ENCODE measurements around the gene CD68. TPM values are rescaled to one million over a fixed set of nuclear protein-coding genes. Genes with fewer than 3 reads are reported as not detected.
A peak's percentile ranks its signal among the peaks of the same experiment; 100 is the strongest.

Gene CD68
- total RNA-seq, 6 experiments from 2014 or later = 46.6 to 71.7 (median 68.5) TPM

DNA sequence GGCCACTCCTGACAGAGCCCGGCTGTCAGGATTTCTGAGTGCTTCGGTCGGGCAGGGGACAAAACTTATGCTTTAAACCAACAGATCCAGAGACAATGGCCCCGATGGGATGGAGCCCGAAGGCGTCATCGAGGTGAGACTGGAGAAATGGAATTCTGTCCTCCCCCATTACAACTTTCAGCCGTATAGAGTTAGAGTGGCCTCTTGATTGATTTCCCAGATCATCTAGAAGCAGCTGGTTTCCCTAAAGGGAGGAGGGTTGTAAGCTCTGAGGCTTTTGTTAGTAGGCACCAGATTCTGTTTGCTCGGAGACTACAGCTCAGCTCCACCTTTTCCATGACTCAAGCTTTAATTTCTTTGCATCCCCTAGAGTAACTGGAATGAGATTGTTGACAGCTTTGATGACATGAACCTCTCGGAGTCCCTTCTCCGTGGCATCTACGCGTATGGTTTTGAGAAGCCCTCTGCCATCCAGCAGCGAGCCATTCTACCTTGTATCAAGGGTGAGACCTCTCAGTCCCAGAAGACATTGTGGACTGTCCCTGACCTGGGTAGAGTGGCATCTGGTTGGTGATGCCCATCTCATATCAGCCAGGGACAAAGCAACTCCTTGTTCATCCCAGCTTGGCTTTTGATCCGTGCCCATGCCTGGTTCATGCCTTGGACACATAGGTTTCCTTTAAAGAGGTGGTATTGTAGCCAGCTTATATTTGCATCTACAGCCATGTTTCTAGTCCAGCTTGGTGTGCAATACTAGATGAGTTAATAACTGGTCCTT lies 5.1 kb upstream of the CD68 start:
- H3K4me3 Mint-ChIP-seq = peak overlapping the region; percentile 94
- peaks cover 83% of the 10 kb centered on the region for H3K36me3 Mint-ChIP-seq (ENCODE audit: low read depth)
- peak overlapping the region; percentile 97 for H3K27ac Mint-ChIP-seq

GRCh38 chr17:7575481-7575883 lies 4.0 kb upstream of the CD68 start:
- no peak for DNase-seq
- Mint-ChIP-seq H3K27ac (peak overlapping the region; percentile 97), H3K36me3 (ENCODE audit: low read depth) (peaks cover 78% of the 10 kb centered on the region)

More for the DNA sequence above, 5.1 kb upstream of the CD68 start:
- no peak for DNase-seq
- Mint-ChIP-seq H3K9me3 (peaks cover 9% of the 10 kb centered on the region), H3K27me3 (ENCODE audit: insufficient read depth) (peaks cover 59% of the 10 kb centered on the region), H3K4me1 (ENCODE audit: low read depth) (peaks cover 71% of the 10 kb centered on the region)
- TF ChIP-seq CTCF (IDR thresholded peaks at IDR 0.05) = no peak

DNA sequence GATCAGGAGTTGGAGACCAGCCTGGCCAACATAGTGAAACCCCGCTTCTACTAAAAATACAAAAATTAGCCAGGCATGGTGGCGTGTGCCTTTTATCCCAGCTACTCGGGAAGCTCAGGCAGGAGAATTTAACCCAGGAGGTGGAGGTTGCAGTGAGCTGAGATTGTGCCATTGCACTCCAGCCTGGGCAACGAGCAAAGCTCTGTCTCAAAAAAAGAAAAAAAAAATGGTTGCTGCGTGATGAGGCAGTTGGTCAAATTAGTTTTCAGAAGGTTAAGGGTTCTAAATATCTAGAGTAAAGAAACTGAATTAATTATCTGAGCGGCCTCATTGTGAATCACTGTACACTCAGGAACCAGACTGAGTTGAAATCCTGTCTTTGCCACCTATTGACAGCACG lies 3.5 kb upstream of the CD68 start:
- Mint-ChIP-seq H3K27ac (peak overlapping the region; percentile 97), H3K4me3 (peak overlapping the region; percentile 94), H3K36me3 (ENCODE audit: low read depth) (peaks cover 79% of the 10 kb centered on the region), H3K4me1 (ENCODE audit: low read depth) (peaks cover 84% of the 10 kb centered on the region), H3K9me3 (peaks cover 15% of the 10 kb centered on the region), H3K27me3 (ENCODE audit: insufficient read depth) (peaks cover 71% of the 10 kb centered on the region)
- no peak for TF ChIP-seq CTCF (IDR thresholded peaks at IDR 0.05)
- DNase-seq = no peak

More at GRCh38 chr17:7575481-7575883, 4.0 kb upstream of the CD68 start:
- peaks cover 70% of the 10 kb centered on the region for H3K27me3 Mint-ChIP-seq (ENCODE audit: insufficient read depth)
- peaks cover 82% of the 10 kb centered on the region for H3K4me1 Mint-ChIP-seq (ENCODE audit: low read depth)
- peaks cover 15% of the 10 kb centered on the region for H3K9me3 Mint-ChIP-seq
- H3K4me3 Mint-ChIP-seq = peak overlapping the region; percentile 94
- TF ChIP-seq CTCF (IDR thresholded peaks at IDR 0.05) = no peak

DNA sequence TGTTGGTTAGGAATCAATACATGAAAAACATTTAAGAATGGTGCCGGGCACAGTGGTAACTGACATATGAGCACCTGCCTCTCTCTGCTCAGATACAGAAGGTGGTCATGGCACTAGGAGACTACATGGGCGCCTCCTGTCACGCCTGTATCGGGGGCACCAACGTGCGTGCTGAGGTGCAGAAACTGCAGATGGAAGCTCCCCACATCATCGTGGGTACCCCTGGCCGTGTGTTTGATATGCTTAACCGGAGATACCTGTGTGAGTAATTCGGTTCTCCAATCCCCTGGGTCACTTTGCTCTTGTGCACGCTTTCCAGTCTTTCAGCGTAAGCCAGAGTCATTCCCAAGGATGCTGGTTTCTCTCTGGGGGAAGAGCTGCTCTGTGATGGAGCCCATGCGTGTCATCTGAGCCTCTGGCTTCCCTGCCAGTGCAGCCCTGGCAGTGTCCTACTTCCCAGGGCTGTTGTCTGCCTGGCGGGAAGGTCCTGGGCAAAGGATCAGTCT lies 3.0 kb upstream of the CD68 start:
- Mint-ChIP-seq H3K9me3 (peaks cover 15% of the 10 kb centered on the region), H3K36me3 (ENCODE audit: low read depth) (peaks cover 77% of the 10 kb centered on the region), H3K4me1 (ENCODE audit: low read depth) (peaks cover 84% of the 10 kb centered on the region), H3K4me3 (peak overlapping the region; percentile 94), H3K27me3 (ENCODE audit: insufficient read depth) (peaks cover 71% of the 10 kb centered on the region), H3K27ac (peak overlapping the region; percentile 97)
- DNase-seq = no peak
- TF ChIP-seq CTCF (IDR thresholded peaks at IDR 0.05) = no peak

DNA sequence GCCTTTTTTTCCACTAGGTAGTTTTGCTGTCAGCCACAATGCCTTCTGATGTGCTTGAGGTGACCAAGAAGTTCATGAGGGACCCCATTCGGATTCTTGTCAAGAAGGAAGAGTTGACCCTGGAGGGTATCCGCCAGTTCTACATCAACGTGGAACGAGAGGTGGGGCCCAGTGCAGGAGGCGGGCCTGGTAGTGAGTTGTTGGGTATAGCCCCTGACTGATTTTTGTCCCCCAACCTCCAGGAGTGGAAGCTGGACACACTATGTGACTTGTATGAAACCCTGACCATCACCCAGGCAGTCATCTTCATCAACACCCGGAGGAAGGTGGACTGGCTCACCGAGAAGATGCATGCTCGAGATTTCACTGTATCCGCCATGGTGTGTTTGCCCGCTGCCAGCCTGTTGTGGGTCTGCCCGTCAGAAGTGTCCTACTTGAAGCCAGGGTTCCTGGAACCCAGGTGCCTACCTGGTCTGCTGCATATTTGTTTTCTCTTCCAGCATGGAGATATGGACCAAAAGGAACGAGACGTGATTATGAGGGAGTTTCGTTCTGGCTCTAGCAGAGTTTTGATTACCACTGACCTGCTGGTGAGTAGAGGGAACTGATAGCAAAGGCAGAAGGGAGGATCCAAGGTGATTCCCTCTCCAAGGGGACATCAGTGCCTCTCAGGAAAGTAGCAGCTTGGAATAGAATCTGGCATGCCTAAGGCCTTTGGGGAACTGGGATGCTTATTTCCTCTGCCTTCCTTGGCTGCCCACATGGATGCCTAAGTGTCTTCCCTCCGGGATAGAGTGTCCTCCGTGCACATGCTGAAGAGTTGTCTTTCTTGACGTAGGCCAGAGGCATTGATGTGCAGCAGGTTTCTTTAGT lies 1.9 kb upstream of the CD68 start:
- H3K4me3 Mint-ChIP-seq = peak overlapping the region; percentile 71
- peaks cover 74% of the 10 kb centered on the region for H3K36me3 Mint-ChIP-seq (ENCODE audit: low read depth)
- peaks cover 83% of the 10 kb centered on the region for H3K4me1 Mint-ChIP-seq (ENCODE audit: low read depth)
- H3K27me3 Mint-ChIP-seq (ENCODE audit: insufficient read depth) = peaks cover 70% of the 10 kb centered on the region
- peak overlapping the region; percentile 97 for H3K27ac Mint-ChIP-seq
- peaks cover 14% of the 10 kb centered on the region for H3K9me3 Mint-ChIP-seq
- TF ChIP-seq CTCF (IDR thresholded peaks at IDR 0.05) = no peak
- no peak for DNase-seq
